H1 (cell line): ENCODE data around the gene SH3PXD2B. TPM values are rescaled to one million over a fixed set of nuclear protein-coding genes. Genes with fewer than 3 reads are reported as not detected.

ENCODE experiments used
- CTCF ChIA-PET: fragments of 300-600 bp; sonication (Branson Sonifier 250); formaldehyde crosslinking; loops from one replicate; lab custom pipeline; 2021; ENCODE audit not compliant: partially characterized antibody; lab: Charles Lee
- POLR2A ChIA-PET: fragments of 300-600 bp; sonication (Branson Sonifier 250); formaldehyde crosslinking; loops from one replicate; lab custom pipeline; 2021; ENCODE audit warnings: inconsistent platforms; ENCODE audit not compliant: partially characterized antibody; lab: Charles Lee
- DNase-seq, 2 experiments: peaks; one replicate each; pipeline versions ENCODE4 v3.0.0 to v3.0.0-alpha.2; 2010 to 2022; ENCODE audit warnings: low spot score in 2 of 2, low read depth in 1 of 2, mixed read lengths in 1 of 2
- FAIRE-seq: peaks from 2 replicates; lab custom pipeline; 2011; peaks lifted over from hg19 to GRCh38; lab: Jason Lieb, UNC
- H2AFZ ChIP-seq: 2 replicates; pipeline ENCODE4 v1.8.1; 2012; ENCODE audit warnings: low read length, inconsistent platforms
- H2AK5ac ChIP-seq: 2 replicates; pipeline ENCODE4 v1.6.1; 2013; ENCODE audit warnings: low read depth, low read length
- H2BK120ac ChIP-seq: replicated peaks from 2 replicates; pipeline ENCODE3; 2013; ENCODE audit warnings: low read depth, low read length, inconsistent platforms
- H2BK12ac ChIP-seq: 2 replicates; pipeline ENCODE4 v1.6.1; 2013; ENCODE audit warnings: low read depth, low read length
- H2BK15ac ChIP-seq: 2 replicates; pipeline ENCODE4 v1.6.1; 2013; ENCODE audit warnings: low read length
- H2BK20ac ChIP-seq: 2 replicates; pipeline ENCODE4 v1.6.1; 2013; ENCODE audit warnings: low read length
- H2BK5ac ChIP-seq: 2 replicates; pipeline ENCODE4 v1.6.1; 2013; ENCODE audit warnings: low read depth, low read length
- H3K14ac ChIP-seq: 2 replicates; pipeline ENCODE4 v1.6.1; 2013; ENCODE audit warnings: inconsistent platforms; ENCODE audit not compliant: insufficient read length
- H3K18ac ChIP-seq: 2 replicates; pipeline ENCODE4 v1.6.1; 2013; ENCODE audit warnings: low read length; ENCODE audit errors: extremely low read depth
- H3K23ac ChIP-seq: 2 replicates; pipeline ENCODE4 v1.6.1; 2013; ENCODE audit warnings: inconsistent platforms; ENCODE audit not compliant: insufficient read length
- H3K23me2 ChIP-seq: 2 replicates; pipeline ENCODE4 v1.6.1; 2013; ENCODE audit warnings: low read depth, low read length
- H3K27ac ChIP-seq: 2 replicates; pipeline ENCODE4 v1.6.1; 2011; ENCODE audit warnings: low read depth, low read length, inconsistent platforms
- H3K27me3 ChIP-seq, 4 experiments: replicated peaks in 1 of 4; 1 replicate in 1 of 4; 2 replicates in 3 of 4; pipeline versions ENCODE4 v1.6.1 to v1.8.1; 2011 to 2013; ENCODE audit warnings: low read length in 3 of 4, mild to moderate bottlenecking in 3 of 4, inconsistent platforms in 2 of 4, mixed read lengths in 2 of 4, moderate library complexity in 1 of 4; ENCODE audit not compliant: control insufficient read depth in 3 of 4, insufficient read depth in 3 of 4; ENCODE audit errors: extremely low read depth in 1 of 4
- H3K36me3 ChIP-seq, 4 experiments: 2 replicates each; pipeline versions ENCODE4 v1.6.1 to v1.8.1; 2011 to 2013; ENCODE audit warnings: mild to moderate bottlenecking in 4 of 4, low read length in 3 of 4, moderate library complexity in 2 of 4, control low read depth in 1 of 4, inconsistent platforms in 1 of 4; ENCODE audit not compliant: insufficient read depth in 4 of 4, control insufficient read depth in 2 of 4
- H3K4ac ChIP-seq: replicated peaks from 2 replicates; pipeline ENCODE3; 2013; ENCODE audit warnings: low read length, low read depth, mixed read lengths, inconsistent platforms; ENCODE audit not compliant: insufficient read length
- H3K4me1 ChIP-seq, 4 experiments: replicated peaks in 1 of 4; 1 replicate in 1 of 4; 2 replicates in 3 of 4; pipeline versions ENCODE4 v1.6.1 to v1.8.1; 2011 to 2013; ENCODE audit warnings: low read length in 3 of 4, inconsistent platforms in 2 of 4, mixed read lengths in 1 of 4; ENCODE audit not compliant: insufficient read depth in 4 of 4, control insufficient read depth in 3 of 4
- H3K4me2 ChIP-seq, 2 experiments: 2 replicates each; pipeline versions ENCODE4 v1.6.1 to v1.8.1; 2011 to 2013; ENCODE audit warnings: low read depth in 2 of 2, low read length in 2 of 2, control low read depth in 1 of 2, inconsistent platforms in 1 of 2, mild to moderate bottlenecking in 1 of 2; ENCODE audit not compliant: insufficient read depth in 1 of 2
- H3K4me3 ChIP-seq, 4 experiments: fragments of 200-600, 300-600 bp in 1 of 4; sonication (generic), shearing (Covaris generic), sonication (Bioruptor Twin) in 1 of 4; 2 replicates each; pipeline versions ENCODE4 v1.5.1 to v1.8.1; 2011 to 2016; ENCODE audit warnings: low read length in 4 of 4, low read depth in 3 of 4, control low read depth in 2 of 4, inconsistent platforms in 2 of 4, mild to moderate bottlenecking in 2 of 4, mixed read lengths in 1 of 4, moderate library complexity in 1 of 4; ENCODE audit not compliant: insufficient read depth in 2 of 4; ENCODE audit errors: extremely low read depth in 1 of 4
- H3K56ac ChIP-seq: replicated peaks from 2 replicates; pipeline ENCODE3; 2013; ENCODE audit warnings: low read depth, mild to moderate bottlenecking, mixed read lengths, low read length, inconsistent platforms; ENCODE audit not compliant: insufficient read length
- H3K79me1 ChIP-seq: 2 replicates; pipeline ENCODE4 v1.6.1; 2013; ENCODE audit warnings: low read depth, low read length, control low read depth
- H3K79me2 ChIP-seq, 2 experiments: 2 replicates each; pipeline versions ENCODE4 v1.6.1 to v1.8.1; 2012 to 2013; ENCODE audit warnings: low read length in 2 of 2, mild to moderate bottlenecking in 2 of 2, inconsistent platforms in 1 of 2; ENCODE audit not compliant: insufficient read depth in 2 of 2, control insufficient read depth in 1 of 2
- H3K9ac ChIP-seq, 4 experiments: replicated peaks in 1 of 4; 1 replicate in 1 of 4; 2 replicates in 3 of 4; pipeline versions ENCODE4 v1.6.1 to v1.8.1; 2011 to 2013; ENCODE audit warnings: low read depth in 3 of 4, low read length in 3 of 4, control low read depth in 2 of 4, mild to moderate bottlenecking in 2 of 4, moderate library complexity in 2 of 4, inconsistent platforms in 1 of 4; ENCODE audit errors: extremely low read depth in 1 of 4
- H3K9me3 ChIP-seq, 2 experiments: 2 replicates each; pipeline versions ENCODE4 v1.6.1 to v1.8.1; 2012 to 2013; ENCODE audit warnings: mild to moderate bottlenecking in 2 of 2, moderate library complexity in 2 of 2, control low read depth in 1 of 2, inconsistent platforms in 1 of 2, low read depth in 1 of 2, low read length in 1 of 2, mixed read lengths in 1 of 2; ENCODE audit not compliant: insufficient read depth in 2 of 2
- H4K20me1 ChIP-seq, 2 experiments: replicated peaks in 1 of 2; 2 replicates each; pipeline versions ENCODE3 to v1.8.1; 2011 to 2013; ENCODE audit warnings: inconsistent platforms in 2 of 2, low read length in 2 of 2, mild to moderate bottlenecking in 1 of 2; ENCODE audit not compliant: insufficient read depth in 2 of 2, control insufficient read depth in 1 of 2
- H4K5ac ChIP-seq: 2 replicates; pipeline ENCODE4 v1.6.1; 2013; ENCODE audit warnings: low read length, low read depth, mixed read lengths, inconsistent platforms; ENCODE audit not compliant: insufficient read length
- H4K8ac ChIP-seq: 2 replicates; pipeline ENCODE4 v1.8.0; 2013; ENCODE audit warnings: mild to moderate bottlenecking, moderate library complexity, low read length, inconsistent platforms; ENCODE audit not compliant: insufficient read depth; ENCODE audit errors: extremely low read depth
- H4K91ac ChIP-seq: replicated peaks from 2 replicates; pipeline ENCODE3; 2013; ENCODE audit warnings: low read length, mixed read lengths, inconsistent platforms; ENCODE audit not compliant: insufficient read length
- ASH2L ChIP-seq: fragments of 200-600, 300-600 bp; sonication (generic); IDR thresholded peaks from one replicate; pipeline ENCODE4 v1.7.1; 2017; ENCODE audit warnings: low read length
- CTBP2 ChIP-seq: IDR thresholded peaks from 2 replicates; pipeline ENCODE4 v1.7.0; 2011; ENCODE audit warnings: borderline replicate concordance, mild to moderate bottlenecking, moderate library complexity, mixed read lengths, low read length; ENCODE audit not compliant: insufficient read depth, insufficient read length
- EZH2 ChIP-seq: fragments of 200-600 bp; sonication (generic); IDR thresholded peaks from 2 replicates; pipeline ENCODE4 v1.7.1; 2012; ENCODE audit warnings: low read depth, mild to moderate bottlenecking, moderate library complexity, low read length, inconsistent platforms; ENCODE audit not compliant: severe bottlenecking
- FOSL1 ChIP-seq: IDR thresholded peaks from 2 replicates; pipeline ENCODE4 v1.6.1; 2011; ENCODE audit warnings: mild to moderate bottlenecking, low read depth, low read length, moderate library complexity; ENCODE audit not compliant: insufficient read depth
- KDM1A ChIP-seq: fragments of 200-600, 300-600 bp; sonication (generic); IDR thresholded peaks from 2 replicates; pipeline ENCODE4 v1.7.1; 2016; ENCODE audit warnings: mild to moderate bottlenecking, low read length, borderline replicate concordance
- KDM5A ChIP-seq: fragments of 200-600 bp; IDR thresholded peaks from 2 replicates; pipeline ENCODE4 v1.7.1; 2012; ENCODE audit warnings: mild to moderate bottlenecking, low read length, inconsistent platforms, mixed read lengths
- NRF1 ChIP-seq: IDR thresholded peaks from 2 replicates; pipeline ENCODE4 v1.6.1; 2011; ENCODE audit warnings: mild to moderate bottlenecking, low read depth, low read length, improper control_type of control experiment
- POU5F1 ChIP-seq: IDR thresholded peaks from 2 replicates; pipeline ENCODE4 v1.6.1; 2011; ENCODE audit warnings: low read depth, mild to moderate bottlenecking, low read length, moderate library complexity
- RNF2 ChIP-seq: fragments of 200-900, 300-1000 bp; sonication (generic); IDR thresholded peaks from 2 replicates; pipeline ENCODE4 v1.7.1; 2016; ENCODE audit warnings: borderline replicate concordance, low read depth, mild to moderate bottlenecking, antibody characterized with exemption, low read length; ENCODE audit not compliant: poor library complexity, severe bottlenecking; ENCODE audit errors: missing control alignments
- SP4 ChIP-seq: IDR thresholded peaks from 2 replicates; pipeline ENCODE4 v1.6.1; 2012; ENCODE audit warnings: low read length, inconsistent platforms
- TEAD4 ChIP-seq: IDR thresholded peaks from 2 replicates; pipeline ENCODE4 v1.6.1; 2012; ENCODE audit warnings: low read depth, low read length, inconsistent platforms, mixed read lengths
- WGBS, 2 experiments: shearing (Covaris generic) in 1 of 2; methylation state at CpG; one replicate each; pipeline versions ENCODE4 v1.1.6 to v1.1.7; 2013 to 2015; ENCODE audit warnings: low lambda C conversion rate in 2 of 2, mixed read lengths in 2 of 2, inconsistent platforms in 1 of 2, low coverage in 1 of 2, missing lambda C conversion rate in 1 of 2; ENCODE audit not compliant: insufficient replicate concordance in 2 of 2, insufficient coverage in 1 of 2, insufficient read length in 1 of 2; ENCODE audit errors: extremely low coverage in 1 of 2, missing lambda C conversion rate in 1 of 2; 5-methylcytosine and 5-hydroxymethylcytosine counted together
- polyA plus RNA-seq, 7 experiments: library from polyadenylated mRNA; depleted of rRNA in 3 of 7; stranded (reverse) in 5 of 7; unstranded in 2 of 7; fragments of >200 nt in 5 of 7; fragments of 200-250 nt in 2 of 7; gene quantifications; 1 replicate in 5 of 7; 2 replicates in 1 of 7; 4 replicates in 1 of 7; pipeline versions ENCODE4 v1.2.1 to v1.2.3, GENCODE V29; 2011 to 2013; ENCODE audit warnings: missing spikeins in 2 of 7, mixed read lengths in 2 of 7
- total RNA-seq: library from RNA; stranded (reverse); fragmentation: NEBNext Ultra II Directional; extraction: Animal tissue kit (Norgen Biotek cat#: 25700); gene quantifications from 2 replicates; pipeline ENCODE4 v1.2.1, GENCODE V29; 2021
- TF ChIP-seq, protein P1 (sequence below): IDR thresholded peaks from 2 replicates; pipeline ENCODE4 v1.6.1; 2011; ENCODE audit warnings: low read depth, mild to moderate bottlenecking, low read length; ENCODE audit not compliant: insufficient read depth

Gene SH3PXD2B
- total and polyA plus RNA-seq, 2 of the 8 experiments (the other 6 are each of a cell fraction or from before 2014, with no cell fraction given): 32.9 to 72.9 TPM

DNA sequence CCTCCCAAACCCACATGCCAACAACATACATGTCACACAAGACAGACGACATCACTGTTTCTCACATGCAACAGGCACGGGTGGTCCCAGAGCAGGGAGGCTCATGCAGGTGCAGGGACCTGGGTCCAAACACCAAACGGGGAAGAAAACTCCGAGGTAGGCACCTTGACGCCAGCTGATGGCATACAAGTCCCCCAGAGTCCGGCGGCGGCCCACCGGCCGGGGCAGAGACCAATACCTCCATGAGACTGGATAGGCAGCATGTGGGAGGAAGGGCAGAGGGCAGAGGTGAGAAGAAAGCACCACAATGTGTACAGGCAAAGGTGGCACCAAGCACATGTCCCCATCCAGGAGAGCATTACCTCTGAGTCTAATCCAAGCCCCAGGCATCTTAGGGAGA, 97.8 kb downstream of the SH3PXD2B start:
- Histone ChIP-seq H3K27me3 (no peaks in the 10 kb centered on the region), H3K9ac (no peak overlapping the region), H2BK12ac (no peak overlapping the region), H4K20me1 (peaks cover 3 to 4% of the 10 kb centered on the region in 2 experiments), H3K18ac (no peak overlapping the region), H3K23ac (no peak overlapping the region), H4K8ac (no peak overlapping the region; the same call in 1 of the 2 replicates), H3K79me2 (no peaks in the 10 kb centered on the region), H2BK5ac (no peak overlapping the region), H3K27ac (no peak overlapping the region), H4K5ac (no peak overlapping the region), H3K14ac (no peak overlapping the region), H2AK5ac (no peak overlapping the region), H2BK120ac (no peak overlapping the region), H3K36me3 (peaks cover 12 to 67% (median 36%) of the 10 kb centered on the region in 4 experiments), H3K4me1 (no peaks in the 10 kb centered on the region), H4K91ac (no peak overlapping the region), H3K23me2 (no peaks in the 10 kb centered on the region), H3K56ac (no peak overlapping the region), H3K4me3 (no peak overlapping the region), H3K4me2 (no peak overlapping the region), H3K4ac (no peak overlapping the region), H2BK15ac (no peak overlapping the region), H3K9me3 (no peaks in the 10 kb centered on the region), H2BK20ac (no peak overlapping the region), H2AFZ (no peak overlapping the region), H3K79me1 (no peaks in the 10 kb centered on the region)
- POLR2A ChIA-PET: interaction anchor here (0.6 to 1.6 kb wide), 2 partner anchors 23 to 513 kb away, joined by 3 read pairs; no protein-coding TSS in a partner anchor
- CTCF ChIA-PET: interaction anchor here (1.4 kb wide), 1 partner anchor 48 kb away, joined by 3 read pairs; no protein-coding TSS in a partner anchor
- 93% methylated on average over 10 of the region's 10 CpGs; no CpG with 5 or more reads in 1 of the 2 experiments for WGBS, 2 experiments
- DNase-seq: no peak
- no peak for FAIRE-seq
- TF ChIP-seq KDM5A (no peak), TEAD4 (no peak), FOSL1 (no peak), RNF2 (no peak), POU5F1 (no peak), NRF1 (no peak), EZH2 (no peak), KDM1A (no peak), CTBP2 (no peak), ASH2L (no peak), SP4 (no peak)
- TF ChIP-seq, protein P1, sequence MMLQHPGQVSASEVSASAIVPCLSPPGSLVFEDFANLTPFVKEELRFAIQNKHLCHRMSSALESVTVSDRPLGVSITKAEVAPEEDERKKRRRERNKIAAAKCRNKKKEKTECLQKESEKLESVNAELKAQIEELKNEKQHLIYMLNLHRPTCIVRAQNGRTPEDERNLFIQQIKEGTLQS: no peak
